ENCODE results near the gene SLC16A12. TPM values are rescaled to one million over a fixed set of nuclear protein-coding genes. Genes with fewer than 3 reads are reported as not detected.

SLC16A12 gene
- total and polyA plus RNA-seq, 2 of the 13 experiments (the other 11 are each of a cell fraction or from before 2014, with no cell fraction given): 0.02 TPM; not detected in 1

- TF ChIP-seq DR1 (CRISPR knock-in tag; IDR thresholded peaks at IDR 0.05) (no peak), HDAC1 (CRISPR knock-in tag; IDR thresholded peaks at IDR 0.05) (no peak), ZNF724P (CRISPR knock-in tag; IDR thresholded peaks at IDR 0.05; ENCODE audit: borderline replicate concordance) (no peak; the same call in 1 of the 2 replicates), KDM3A (CRISPR knock-in tag; IDR thresholded peaks at IDR 0.05; ENCODE audit: low read depth) (no peak), ZNF574 (CRISPR knock-in tag; IDR thresholded peaks at IDR 0.05) (no peak; the same call in 1 of the 2 replicates), NAIF1 (CRISPR knock-in tag; IDR thresholded peaks at IDR 0.05; ENCODE audit: borderline replicate concordance) (no peak), TCF12 (IDR thresholded peaks at IDR 0.05) (no peak), TCF12 (CRISPR knock-in tag; IDR thresholded peaks at IDR 0.05) (no peak), AFF4 (CRISPR knock-in tag; IDR thresholded peaks at IDR 0.05) (no peak), ZNF101 (CRISPR knock-in tag; IDR thresholded peaks at IDR 0.05; ENCODE audit: borderline replicate concordance, low read depth) (no peak), ZZZ3 (CRISPR knock-in tag; IDR thresholded peaks at IDR 0.05; ENCODE audit: borderline replicate concordance) (no peak), MATR3 (CRISPR knock-in tag; IDR thresholded peaks at IDR 0.05) (no peak), ELF1 (CRISPR knock-in tag; IDR thresholded peaks at IDR 0.05) (peak; percentile 48; the same call in 1 of the 2 replicates), BORCS8-MEF2B (CRISPR knock-in tag; IDR thresholded peaks at IDR 0.05) (0 out of 2 replicates have a peak, but pooled peaks have one; percentile 43), SCMH1 (CRISPR knock-in tag; IDR thresholded peaks at IDR 0.05; ENCODE audit: borderline replicate concordance) (no peak), ZNF124 (CRISPR knock-in tag; IDR thresholded peaks at IDR 0.05) (no peak), ZSCAN9 (CRISPR knock-in tag; IDR thresholded peaks at IDR 0.05; ENCODE audit: borderline replicate concordance) (no peak), ELF4 (CRISPR knock-in tag; IDR thresholded peaks at IDR 0.05; ENCODE audit: borderline replicate concordance) (no peak), STAG1 (CRISPR knock-in tag; IDR thresholded peaks at IDR 0.05) (no peak), ZNF205 (CRISPR knock-in tag; IDR thresholded peaks at IDR 0.05) (no peak), MBD4 (IDR thresholded peaks at IDR 0.05; ENCODE audit: borderline replicate concordance, low read length) (no peak), ZNF512 (CRISPR knock-in tag; IDR thresholded peaks at IDR 0.05) (no peak), RAD51 (IDR thresholded peaks at IDR 0.05; ENCODE audit: borderline replicate concordance) (no peak)
These were observed 120.2 kb downstream of the SLC16A12 start (continued) for GRCh38 chr10:89414879-89415821.
